ENCODE results near the gene ANXA2R. TPM values are rescaled to one million over a fixed set of nuclear protein-coding genes. Genes with fewer than 3 reads are reported as not detected.
A peak's percentile ranks its signal among the peaks of the same experiment; 100 is the strongest.

The ANXA2R gene
- total and polyA plus RNA-seq, 2 of the 4 experiments (the other 2 are of a cell fraction) = 1.3 to 3.6 TPM

DNA sequence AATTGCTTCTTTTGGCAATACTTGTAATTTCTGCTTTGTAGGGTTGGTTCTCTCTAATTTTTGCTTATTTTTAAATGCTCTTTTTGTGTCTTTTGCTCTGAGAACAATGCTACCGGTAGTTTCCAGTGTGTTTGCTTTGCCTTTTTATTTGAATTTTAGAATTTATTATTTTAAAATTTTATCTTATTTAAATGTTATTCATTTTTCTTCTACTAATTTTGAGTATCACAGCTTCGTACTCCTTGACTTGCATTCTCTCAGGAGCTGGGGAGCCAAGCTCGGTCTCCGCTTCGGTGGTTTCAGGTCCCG is 45.9 kb downstream of the ANXA2R start:
- dilution Hi-C loops (cut with HindIII; ENCODE audit: low sequenced_read_pairs, unreplicated experiment) = no loop called here

More for the DNA sequence above, 45.9 kb downstream of the ANXA2R start:
- in situ Hi-C loops (cut with MboI; ENCODE audit: low sequenced_read_pairs) = loop anchor here (5.0 to 10.0 kb wide), 2 partner anchors 42 to 79 kb away; no protein-coding TSS in a partner anchor
- peak overlapping the region; percentile 99; the same call in 2 of the 3 replicates for H2BK15ac ChIP-seq (ENCODE audit: low read depth, low read length)
- H4K20me1 ChIP-seq (ENCODE audit: insufficient read depth, low read length) = no peaks in the 10 kb centered on the region
- peaks cover 17 to 51% of the 10 kb centered on the region in 2 experiments for H3K79me1 ChIP-seq (ENCODE audit: low read depth in 1 of 2, low read length in 2 of 2)
- ChIA-PET CTCF (interaction anchor here (0.6 to 2.7 kb wide), 10 partner anchors 23 to 85 kb away, joined by 3 to 12 read pairs (median 4); no protein-coding TSS in a partner anchor), POLR2A (ENCODE audit: unreplicated experiment) (interaction anchor here (0.7 to 1.6 kb wide), 7 partner anchors 13 to 398 kb away, joined by 3 to 16 read pairs (median 5); no protein-coding TSS in a partner anchor)
- peak overlapping the region; percentile 74 for H2AK9ac ChIP-seq (replicated peaks; ENCODE audit: low read depth, low read length, poor library complexity)
- H3K23ac ChIP-seq (ENCODE audit: low read depth, low read length) = peak overlapping the region; percentile 99
- peak overlapping the region; percentile 100 for H3K56ac ChIP-seq (ENCODE audit: extremely low read depth, insufficient read depth, low read length)
- peak overlapping the region; percentile 93 for H4K5ac ChIP-seq (ENCODE audit: low read depth, low read length)
- no peak for ATAC-seq (ENCODE audit: low read depth)
- DNase-seq = no peak
- 4% methylated on average over 5 of the region's 6 CpGs; no CpG with 5 or more reads in 1 of the 2 experiments for WGBS, 2 experiments (ENCODE audit: extremely low coverage in 2 of 2, insufficient read length in 1 of 2)
- peak overlapping the region; percentile 98 for H2BK5ac ChIP-seq (ENCODE audit: low read depth, low read length, poor library complexity, severe bottlenecking)
- peak overlapping the region; percentile 92 for H3K4me2 ChIP-seq (ENCODE audit: low read depth, low read length)
- H3K9ac ChIP-seq (ENCODE audit: low read depth, low read length) = peak overlapping the region; percentile 99
- H2AFZ ChIP-seq (replicated peaks; ENCODE audit: low read length, poor library complexity) = peak overlapping the region; percentile 91
- H3K9me3 ChIP-seq (ENCODE audit: control insufficient read depth, insufficient read depth, low read length) = no peaks in the 10 kb centered on the region
- H3K4me1 ChIP-seq (ENCODE audit: control insufficient read depth, insufficient read depth, low read length) = no peaks in the 10 kb centered on the region; the same call in 1 of the 2 replicates
- no TSS peak for BruUV-seq (replicated peaks)
- no peaks in the 10 kb centered on the region for H3K36me3 ChIP-seq (ENCODE audit: control insufficient read depth, insufficient read depth, low read length)
- TF ChIP-seq FOS (IDR thresholded peaks at IDR 0.05; ENCODE audit: low read depth, low read length) = no peak
- TF ChIP-seq CEBPB (IDR thresholded peaks at IDR 0.05; ENCODE audit: low read depth, low read length) = no peak
- no peak for TF ChIP-seq MXI1 (IDR thresholded peaks at IDR 0.05; ENCODE audit: borderline replicate concordance, low read depth, low read length)
- TF ChIP-seq CHD1 (IDR thresholded peaks at IDR 0.05; ENCODE audit: low read depth, low read length) = no peak
- TF ChIP-seq POLR2A (IDR thresholded peaks at IDR 0.05; ENCODE audit: low read depth, low read length) = no peak
- TF ChIP-seq, protein P1, sequence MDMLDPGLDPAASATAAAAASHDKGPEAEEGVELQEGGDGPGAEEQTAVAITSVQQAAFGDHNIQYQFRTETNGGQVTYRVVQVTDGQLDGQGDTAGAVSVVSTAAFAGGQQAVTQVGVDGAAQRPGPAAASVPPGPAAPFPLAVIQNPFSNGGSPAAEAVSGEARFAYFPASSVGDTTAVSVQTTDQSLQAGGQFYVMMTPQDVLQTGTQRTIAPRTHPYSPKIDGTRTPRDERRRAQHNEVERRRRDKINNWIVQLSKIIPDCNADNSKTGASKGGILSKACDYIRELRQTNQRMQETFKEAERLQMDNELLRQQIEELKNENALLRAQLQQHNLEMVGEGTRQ (IDR thresholded peaks at IDR 0.05; ENCODE audit: low read depth, low read length) = no peak
- TF ChIP-seq SMC3 (IDR thresholded peaks at IDR 0.05; ENCODE audit: low read depth, low read length) = no peak
- TF ChIP-seq RAD21 (IDR thresholded peaks at IDR 0.05; ENCODE audit: low read length) = no peak
- TF ChIP-seq, protein P2, sequence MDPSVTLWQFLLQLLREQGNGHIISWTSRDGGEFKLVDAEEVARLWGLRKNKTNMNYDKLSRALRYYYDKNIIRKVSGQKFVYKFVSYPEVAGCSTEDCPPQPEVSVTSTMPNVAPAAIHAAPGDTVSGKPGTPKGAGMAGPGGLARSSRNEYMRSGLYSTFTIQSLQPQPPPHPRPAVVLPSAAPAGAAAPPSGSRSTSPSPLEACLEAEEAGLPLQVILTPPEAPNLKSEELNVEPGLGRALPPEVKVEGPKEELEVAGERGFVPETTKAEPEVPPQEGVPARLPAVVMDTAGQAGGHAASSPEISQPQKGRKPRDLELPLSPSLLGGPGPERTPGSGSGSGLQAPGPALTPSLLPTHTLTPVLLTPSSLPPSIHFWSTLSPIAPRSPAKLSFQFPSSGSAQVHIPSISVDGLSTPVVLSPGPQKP (IDR thresholded peaks at IDR 0.05; ENCODE audit: borderline replicate concordance, low read depth, low read length) = no peak
- TF ChIP-seq MAZ (IDR thresholded peaks at IDR 0.05; ENCODE audit: borderline replicate concordance, low read depth, low read length) = no peak
- no peak for TF ChIP-seq MAFK (IDR thresholded peaks at IDR 0.05; ENCODE audit: low read depth, low read length)
- TF ChIP-seq, protein P3, sequence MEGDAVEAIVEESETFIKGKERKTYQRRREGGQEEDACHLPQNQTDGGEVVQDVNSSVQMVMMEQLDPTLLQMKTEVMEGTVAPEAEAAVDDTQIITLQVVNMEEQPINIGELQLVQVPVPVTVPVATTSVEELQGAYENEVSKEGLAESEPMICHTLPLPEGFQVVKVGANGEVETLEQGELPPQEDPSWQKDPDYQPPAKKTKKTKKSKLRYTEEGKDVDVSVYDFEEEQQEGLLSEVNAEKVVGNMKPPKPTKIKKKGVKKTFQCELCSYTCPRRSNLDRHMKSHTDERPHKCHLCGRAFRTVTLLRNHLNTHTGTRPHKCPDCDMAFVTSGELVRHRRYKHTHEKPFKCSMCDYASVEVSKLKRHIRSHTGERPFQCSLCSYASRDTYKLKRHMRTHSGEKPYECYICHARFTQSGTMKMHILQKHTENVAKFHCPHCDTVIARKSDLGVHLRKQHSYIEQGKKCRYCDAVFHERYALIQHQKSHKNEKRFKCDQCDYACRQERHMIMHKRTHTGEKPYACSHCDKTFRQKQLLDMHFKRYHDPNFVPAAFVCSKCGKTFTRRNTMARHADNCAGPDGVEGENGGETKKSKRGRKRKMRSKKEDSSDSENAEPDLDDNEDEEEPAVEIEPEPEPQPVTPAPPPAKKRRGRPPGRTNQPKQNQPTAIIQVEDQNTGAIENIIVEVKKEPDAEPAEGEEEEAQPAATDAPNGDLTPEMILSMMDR (conservative IDR thresholded peaks at IDR 0.05; ENCODE audit: low read depth, low read length) = no peak
- TF ChIP-seq BHLHE40 (IDR thresholded peaks at IDR 0.05; ENCODE audit: low read depth, low read length) = no peak
- no peak for TF ChIP-seq RCOR1 (IDR thresholded peaks at IDR 0.05; ENCODE audit: insufficient replicate concordance, low read length)
- TF ChIP-seq RFX5 (IDR thresholded peaks at IDR 0.05; ENCODE audit: low read depth, low read length) = no peak
- no peak for TF ChIP-seq NFE2L2 (IDR thresholded peaks at IDR 0.05; ENCODE audit: low read depth, low read length)
- peak overlapping the region; percentile 100 for H3K27ac ChIP-seq (ENCODE audit: insufficient read depth, low read length)
- peak overlapping the region; percentile 94 to 98 for H4K8ac ChIP-seq (ENCODE audit: low read depth in 2 of 2, low read length in 2 of 2)
- H3K18ac ChIP-seq (ENCODE audit: low read depth, low read length) = peak overlapping the region; percentile 97
- H2BK120ac ChIP-seq (ENCODE audit: low read depth, low read length) = peak overlapping the region; percentile 97
- H2BK20ac ChIP-seq (ENCODE audit: low read depth, low read length) = peak overlapping the region; percentile 93
- H2AK5ac ChIP-seq (ENCODE audit: low read depth, low read length) = no peak overlapping the region
- H3K27me3 ChIP-seq (ENCODE audit: control insufficient read depth, insufficient read depth, low read length) = no peaks in the 10 kb centered on the region
- H3K4ac ChIP-seq (ENCODE audit: low read depth, low read length) = peak overlapping the region; percentile 98
- H4K91ac ChIP-seq (ENCODE audit: insufficient read depth, low read depth, low read length) = peak overlapping the region; percentile 93
- peak overlapping the region; percentile 98 for H3K14ac ChIP-seq (replicated peaks; ENCODE audit: low read depth, low read length)
- intact Hi-C loops (cut with micrococcal nuclease) = loop anchor here (5.0 kb wide), 1 partner anchor 318 kb away; the partner anchor contains the start of gene HMGCS1
- H3K9me1 ChIP-seq (ENCODE audit: insufficient read depth, low read length) = peaks cover 4% of the 10 kb centered on the region; the same call in 1 of the 2 replicates
- peak overlapping the region; percentile 80 for H3K4me3 ChIP-seq (ENCODE audit: insufficient read depth, low read depth, low read length)
